Mucosa of rectum (tissue), 2 donors: ENCODE measurements around the gene GNG7.

Experiments
- H3K27ac ChIP-seq, 2 donors: one replicate each; pipeline ENCODE4 v1.7.0; 2013; ENCODE audit warnings: inconsistent platforms in 2 of 2, low read depth in 2 of 2, low read length in 2 of 2
- H3K27me3 ChIP-seq, 2 donors: one replicate each; pipeline ENCODE4 v1.7.0; 2013; ENCODE audit warnings: low read length in 2 of 2; ENCODE audit not compliant: control insufficient read depth in 2 of 2, insufficient read depth in 2 of 2
- H3K36me3 ChIP-seq, 2 donors: one replicate each; pipeline ENCODE4 v1.7.0; 2013; ENCODE audit warnings: low read length in 2 of 2; ENCODE audit not compliant: control insufficient read depth in 2 of 2, insufficient read depth in 2 of 2
- H3K4me1 ChIP-seq, 2 donors: one replicate each; pipeline ENCODE4 v1.7.0; 2013; ENCODE audit warnings: low read length in 2 of 2, mild to moderate bottlenecking in 1 of 2; ENCODE audit not compliant: control insufficient read depth in 2 of 2, insufficient read depth in 2 of 2
- H3K4me3 ChIP-seq, 2 donors: one replicate each; pipeline ENCODE4 v1.7.0; 2013; ENCODE audit warnings: low read length in 2 of 2
- H3K9ac ChIP-seq, 2 donors: one replicate each; pipeline ENCODE4 v1.7.0; 2013; ENCODE audit warnings: low read length in 2 of 2, low read depth in 1 of 2, mild to moderate bottlenecking in 1 of 2
- H3K9me3 ChIP-seq, 2 donors: one replicate each; pipeline ENCODE4 v1.7.0; 2013; ENCODE audit warnings: low read length in 2 of 2; ENCODE audit not compliant: control insufficient read depth in 2 of 2
- donor health status: healthy.
- donor health status: Normal muscosa, but diverticular disease.

GNG7 gene

GRCh38 chr19:2555422-2556220 is 146.9 kb downstream of the GNG7 start:
- H3K9me3 ChIP-seq = no peaks in the 10 kb centered on the region
- no peak overlapping the region for H3K9ac ChIP-seq
- no peak overlapping the region for H3K27ac ChIP-seq
- H3K4me3 ChIP-seq = no peak overlapping the region
- H3K36me3 ChIP-seq = no peaks in the 10 kb centered on the region
- peaks cover 2 to 3% of the 10 kb centered on the region in 2 donors for H3K4me1 ChIP-seq
- no peaks in the 10 kb centered on the region for H3K27me3 ChIP-seq

DNA sequence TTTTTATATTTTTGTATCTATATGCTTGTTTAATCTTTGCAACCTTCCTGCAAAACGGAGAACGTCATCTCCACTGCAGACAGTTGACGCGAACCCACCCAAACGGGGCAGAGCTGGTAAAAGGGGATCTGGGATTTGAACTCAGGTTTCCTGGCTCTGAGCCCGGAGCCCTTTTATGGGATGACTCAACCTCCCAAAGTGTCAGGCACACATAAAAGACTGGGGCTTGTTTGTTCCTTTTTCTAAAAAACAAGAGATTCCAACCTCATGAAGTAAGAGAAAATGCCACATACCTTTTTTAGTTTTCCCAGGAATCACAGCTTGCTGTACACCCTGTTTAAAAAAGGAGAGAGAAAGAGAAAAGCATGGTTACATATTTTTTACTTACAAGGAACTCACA is 147.6 kb downstream of the GNG7 start:
- no peak overlapping the region for H3K27ac ChIP-seq
- no peak overlapping the region for H3K4me3 ChIP-seq
- peaks cover 2 to 3% of the 10 kb centered on the region in 2 donors for H3K4me1 ChIP-seq
- H3K9ac ChIP-seq = no peak overlapping the region
- H3K9me3 ChIP-seq = no peaks in the 10 kb centered on the region
- no peaks in the 10 kb centered on the region for H3K27me3 ChIP-seq
- no peaks in the 10 kb centered on the region for H3K36me3 ChIP-seq

GRCh38 chr19:2553510-2553909 is 149.0 kb downstream of the GNG7 start:
- H3K27me3 ChIP-seq = no peaks in the 10 kb centered on the region
- no peak overlapping the region for H3K27ac ChIP-seq
- no peak overlapping the region for H3K4me3 ChIP-seq
- H3K4me1 ChIP-seq = peaks cover 2 to 3% of the 10 kb centered on the region in 2 donors
- no peaks in the 10 kb centered on the region for H3K36me3 ChIP-seq
- no peaks in the 10 kb centered on the region for H3K9me3 ChIP-seq
- H3K9ac ChIP-seq = no peak overlapping the region

DNA sequence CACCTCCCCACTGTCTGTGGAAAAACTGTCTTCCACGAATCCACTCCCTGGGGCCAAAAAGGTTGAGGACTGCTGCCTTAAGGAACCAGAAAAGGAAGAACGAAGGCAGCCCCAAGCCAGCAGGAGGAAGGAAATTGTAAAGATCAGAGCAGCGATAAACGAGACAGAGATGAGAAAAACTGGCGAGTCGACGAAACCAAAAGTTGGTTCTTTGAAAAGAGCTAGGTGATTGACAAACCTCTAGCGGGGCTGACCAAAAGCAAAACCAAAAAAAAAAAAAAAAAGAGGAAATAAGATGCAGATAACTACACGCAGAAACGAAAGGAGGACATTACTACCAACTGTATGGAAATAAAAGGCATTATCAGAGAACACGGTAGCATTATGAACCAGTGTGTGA is 149.6 kb downstream of the GNG7 start:
- Histone ChIP-seq H3K4me3 (peak overlapping the region in 1 of 2 donors; percentile 37), H3K4me1 (peaks cover 2 to 3% of the 10 kb centered on the region in 2 donors), H3K27ac (peak overlapping the region in 1 of 2 donors; percentile 27), H3K27me3 (no peaks in the 10 kb centered on the region), H3K36me3 (no peaks in the 10 kb centered on the region), H3K9ac (peak overlapping the region in 1 of 2 donors; percentile 10), H3K9me3 (no peaks in the 10 kb centered on the region)

DNA sequence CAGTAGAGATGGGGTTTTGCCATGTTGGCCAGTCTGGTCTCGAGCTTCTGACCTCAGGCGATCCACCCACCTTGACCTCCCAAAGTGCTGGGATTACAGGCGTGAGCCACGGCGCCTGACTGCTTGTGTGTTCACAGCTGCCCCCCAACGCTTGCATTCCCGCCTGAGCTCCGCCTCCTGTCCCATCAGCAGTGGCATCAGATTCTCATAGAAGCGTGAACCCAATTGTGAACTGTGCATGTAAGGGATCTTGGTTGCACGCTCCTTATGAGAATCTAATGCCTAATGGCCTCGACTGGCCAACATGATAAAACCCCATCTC is 150.7 kb downstream of the GNG7 start:
- Histone ChIP-seq H3K27ac (no peak overlapping the region), H3K36me3 (no peaks in the 10 kb centered on the region), H3K9me3 (no peaks in the 10 kb centered on the region), H3K27me3 (no peaks in the 10 kb centered on the region), H3K9ac (no peak overlapping the region), H3K4me1 (peaks cover 3 to 4% of the 10 kb centered on the region in 2 donors), H3K4me3 (no peak overlapping the region)

DNA sequence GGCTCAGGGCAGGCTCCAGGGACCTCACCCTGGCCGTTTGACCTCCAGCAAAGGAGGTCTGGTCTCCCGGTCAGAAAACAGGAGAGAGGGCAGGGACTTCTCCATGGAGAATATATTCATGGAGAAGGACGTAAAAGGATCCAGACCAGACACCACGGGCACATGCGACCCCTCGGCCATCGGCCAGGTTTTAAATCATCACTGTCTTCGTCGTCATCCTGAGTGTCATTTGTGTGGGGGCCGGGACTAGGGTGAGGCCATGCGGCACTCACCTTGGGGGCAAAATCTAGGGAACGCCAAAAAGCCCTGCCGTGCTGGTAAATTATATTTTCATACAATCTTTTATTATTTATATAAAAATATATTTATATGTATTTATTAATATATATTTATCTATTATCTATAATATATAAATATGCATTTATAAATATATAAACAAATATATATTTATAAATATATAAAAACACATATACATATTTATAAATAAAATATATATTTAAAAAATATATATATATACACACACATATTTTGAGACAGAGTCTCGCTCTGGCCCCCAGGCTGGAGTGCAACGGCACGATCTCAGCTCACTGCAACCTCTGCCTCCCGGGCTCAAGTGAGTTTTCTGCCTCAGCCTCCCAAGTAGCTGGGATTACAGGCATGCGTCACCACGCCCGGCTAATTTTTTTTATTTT is 151.2 kb downstream of the GNG7 start:
- no peaks in the 10 kb centered on the region for H3K9me3 ChIP-seq
- H3K4me1 ChIP-seq = peaks cover 3 to 5% of the 10 kb centered on the region in 2 donors
- H3K9ac ChIP-seq = no peak overlapping the region

GRCh38 chr19:2550431-2551171 is 151.9 kb downstream of the GNG7 start:
- Histone ChIP-seq H3K9me3 (no peaks in the 10 kb centered on the region), H3K27ac (peak overlapping the region in 1 of 2 donors; percentile 65), H3K36me3 (no peaks in the 10 kb centered on the region), H3K27me3 (no peaks in the 10 kb centered on the region), H3K4me1 (peaks cover 3 to 9% of the 10 kb centered on the region in 2 donors), H3K9ac (no peak overlapping the region), H3K4me3 (no peak overlapping the region)

More for the DNA sequence above, 151.2 kb downstream of the GNG7 start:
- no peaks in the 10 kb centered on the region for H3K27me3 ChIP-seq
- H3K27ac ChIP-seq = no peak overlapping the region
- H3K4me3 ChIP-seq = no peak overlapping the region
- no peaks in the 10 kb centered on the region for H3K36me3 ChIP-seq

- Histone ChIP-seq H3K4me1 (peaks cover 3 to 9% of the 10 kb centered on the region in 2 donors), H3K27ac (peak overlapping the region; percentile 44 to 65)
Measured at GRCh38 chr19:2549701-2550191, 152.7 kb downstream of the GNG7 start.

DNA sequence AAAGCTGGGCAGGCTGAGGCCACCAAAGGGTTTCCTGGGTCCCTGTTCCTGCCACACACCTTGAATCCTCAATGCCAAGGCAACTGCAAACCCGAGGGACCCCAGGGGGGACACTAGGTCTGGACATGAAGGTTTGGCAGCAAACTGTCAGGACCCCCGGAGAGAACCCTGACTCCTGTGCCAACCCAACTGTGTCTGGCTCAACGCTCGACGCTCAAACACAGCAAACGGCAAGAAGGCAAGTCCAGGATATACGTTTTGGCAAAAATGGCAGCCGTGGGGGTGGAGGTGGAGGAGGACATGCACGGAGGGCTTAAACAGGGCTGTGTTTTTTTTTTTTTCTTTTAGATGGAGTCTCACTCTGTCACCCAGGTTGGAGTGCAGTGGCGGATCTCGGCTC is 153.5 kb downstream of the GNG7 start:
- Histone ChIP-seq H3K27me3 (no peaks in the 10 kb centered on the region), H3K36me3 (no peaks in the 10 kb centered on the region), H3K4me1 (peaks cover 7 to 12% of the 10 kb centered on the region in 2 donors), H3K4me3 (no peak overlapping the region), H3K9ac (no peak overlapping the region), H3K27ac (no peak overlapping the region), H3K9me3 (no peaks in the 10 kb centered on the region)

More at GRCh38 chr19:2549701-2550191, 152.7 kb downstream of the GNG7 start:
- no peaks in the 10 kb centered on the region for H3K36me3 ChIP-seq
- H3K9me3 ChIP-seq = no peaks in the 10 kb centered on the region
- H3K27me3 ChIP-seq = no peaks in the 10 kb centered on the region
- H3K4me3 ChIP-seq = no peak overlapping the region
- no peak overlapping the region for H3K9ac ChIP-seq

DNA sequence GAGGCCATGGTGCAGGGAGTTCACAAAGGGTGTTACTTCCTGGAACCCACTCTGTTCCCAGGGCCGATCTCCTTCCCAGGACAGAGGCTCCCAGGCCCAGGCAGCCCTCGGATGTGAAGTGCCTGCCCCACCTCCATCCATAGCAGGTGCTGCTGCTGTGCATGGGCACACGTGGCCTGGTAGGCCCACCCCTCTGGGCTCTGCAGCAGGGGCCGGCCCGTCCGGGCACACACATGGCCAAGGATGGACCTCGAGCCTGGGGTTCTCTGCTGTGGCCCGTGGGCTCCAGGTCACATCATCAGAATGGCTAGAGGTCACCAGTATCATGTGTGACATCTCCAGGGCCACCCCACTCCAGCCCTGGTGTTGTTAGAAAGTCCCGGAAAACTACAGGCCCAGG is 154.8 kb downstream of the GNG7 start:
- Histone ChIP-seq H3K9me3 (no peaks in the 10 kb centered on the region), H3K9ac (no peak overlapping the region), H3K27me3 (no peaks in the 10 kb centered on the region), H3K27ac (no peak overlapping the region), H3K4me3 (no peak overlapping the region), H3K4me1 (peaks cover 12 to 23% of the 10 kb centered on the region in 2 donors), H3K36me3 (no peaks in the 10 kb centered on the region)
